Hematopoietic multipotent progenitor cell treated with erythropoietin and hydrocortisone succinate and interleukin-3 and kit ligand, for 8 days (in vitro differentiated cells): Measurements from ENCODE around the gene EGR2.
A peak's percentile ranks its signal among the peaks of the same experiment; 100 is the strongest.
"Not testable (repeated sequence)": the region's sequence is repeated elsewhere in the genome, so short reads cannot be mapped to it uniquely, and the experiment has no call there.

Experiments
- DNase-seq: peaks from one replicate; pipeline ENCODE4 v3.0.0-alpha.2; 2015

Gene EGR2

GRCh38 chr10:62792261-62792660 lies 23.9 kb downstream of the EGR2 start:
- no peak for DNase-seq

- DNase-seq: no peak
Measured at GRCh38 chr10:62790571-62790970, 25.6 kb downstream of the EGR2 start.

- DNase-seq: no peak
Measured at GRCh38 chr10:62790019-62790555, 26.1 kb downstream of the EGR2 start.

GRCh38 chr10:62788861-62789467 lies 27.2 kb downstream of the EGR2 start:
- DNase-seq: no peak

- DNase-seq: not testable (repeated sequence)
Measured at GRCh38 chr10:62788285-62788684, 27.9 kb downstream of the EGR2 start.

- DNase-seq: not testable (repeated sequence)
Measured at GRCh38 chr10:62784537-62784936, 31.6 kb downstream of the EGR2 start.

- no peak for DNase-seq
Measured at GRCh38 chr10:62779487-62780248, 36.5 kb downstream of the EGR2 start.

- no peak for DNase-seq
Measured at GRCh38 chr10:62778125-62778524, 38.0 kb downstream of the EGR2 start.

GRCh38 chr10:62772186-62772974 lies 43.8 kb downstream of the EGR2 start:
- no peak for DNase-seq

GRCh38 chr10:62769574-62770242 lies 46.5 kb downstream of the EGR2 start:
- peak; percentile 8 for DNase-seq

- DNase-seq: no peak
Measured at GRCh38 chr10:62766386-62766785, 49.8 kb downstream of the EGR2 start.

- no peak for DNase-seq
Measured at GRCh38 chr10:62765726-62766125, 50.4 kb downstream of the EGR2 start.

GRCh38 chr10:62764011-62764410 lies 52.2 kb downstream of the EGR2 start:
- no peak for DNase-seq

GRCh38 chr10:62763155-62763554 lies 53.0 kb downstream of the EGR2 start:
- no peak for DNase-seq
